ENCODE results near the gene RANBP3. TPM values are rescaled to one million over a fixed set of nuclear protein-coding genes. Genes with fewer than 3 reads are reported as not detected.
A peak's percentile ranks its signal among the peaks of the same experiment; 100 is the strongest.

The RANBP3 gene
- polyA plus RNA-seq, 1 of the 3 experiments (the other 2 are of a cell fraction) = 84.0 TPM

DNA sequence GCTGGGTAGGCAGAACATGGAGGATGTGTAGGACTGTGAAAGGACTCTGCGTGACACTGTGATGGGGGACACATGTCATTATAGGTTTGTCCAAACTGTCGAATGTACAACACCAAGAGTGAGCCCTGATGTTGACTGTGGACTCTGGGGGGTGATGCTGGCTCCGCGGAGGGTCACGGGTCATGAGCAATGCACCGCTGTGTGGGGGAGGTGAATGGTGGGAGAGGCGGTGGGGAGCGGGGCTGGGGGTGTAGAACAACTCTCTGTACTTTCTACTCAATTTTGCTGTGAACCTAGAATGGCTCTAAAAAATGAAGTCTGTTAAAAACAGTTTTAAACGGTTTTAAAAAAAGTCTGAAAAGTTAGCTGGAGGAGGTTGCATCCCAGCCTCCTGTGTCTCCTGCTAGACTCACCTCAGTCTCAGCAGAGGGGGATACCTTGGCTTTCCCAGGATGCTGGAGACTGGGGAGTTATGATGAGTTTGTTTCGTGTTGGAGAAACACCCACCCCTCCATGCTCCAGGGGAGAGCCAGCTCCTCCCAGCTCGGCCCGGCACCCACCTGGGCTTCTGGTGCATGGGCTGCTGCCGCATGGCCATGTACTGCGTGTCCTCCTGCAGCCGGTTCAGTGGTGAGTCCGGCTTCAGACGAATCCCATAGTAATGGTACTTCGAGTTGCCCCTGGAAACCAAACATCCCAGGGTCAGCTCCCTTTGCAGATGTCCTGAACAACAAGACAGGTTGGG lies 34.7 kb upstream of the RANBP3 start:
- H3K27ac ChIP-seq (ENCODE audit: low read depth in 2 of 2, low read length in 1 of 2) = no peak overlapping the region
- CTCF ChIA-PET = interaction anchor here (1.0 to 10.9 kb wide), 7 partner anchors 10 to 208 kb away, joined by 3 to 102 read pairs (median 8); partner anchors contain the start of gene NRTN
- 95% methylated on average over 15 of the region's 18 CpGs for WGBS (ENCODE audit: low lambda C conversion rate)
- no peak overlapping the region for H3K9ac ChIP-seq
- peak; percentile 8 for DNase-seq
- no peaks in the 10 kb centered on the region for H3K9me2 ChIP-seq
- no peaks in the 10 kb centered on the region for H3K27me3 ChIP-seq (ENCODE audit: insufficient read depth)
- H3K9me3 ChIP-seq = no peaks in the 10 kb centered on the region
- no peak overlapping the region for H2AFZ ChIP-seq (ENCODE audit: low read depth)
- no peak for TF ChIP-seq ELF1 (IDR thresholded peaks at IDR 0.05)
- no peak for TF ChIP-seq SMC3 (IDR thresholded peaks at IDR 0.05; ENCODE audit: low read depth, low read length)
- no peak for TF ChIP-seq NRF1 (IDR thresholded peaks at IDR 0.05; ENCODE audit: low read depth, low read length)
- H3K4me2 ChIP-seq = no peak overlapping the region
- no peaks in the 10 kb centered on the region for H3K79me2 ChIP-seq (ENCODE audit: insufficient read depth)
- H4K20me1 ChIP-seq (ENCODE audit: insufficient read depth) = no peaks in the 10 kb centered on the region
- peaks cover 0 to 8% of the 10 kb centered on the region in 2 experiments; a peak in 1 of 4 replicates for H3K4me1 ChIP-seq (ENCODE audit: control insufficient read depth in 1 of 2, insufficient read depth in 2 of 2, low read depth in 1 of 2, low read length in 1 of 2)
- H3K4me3 ChIP-seq (ENCODE audit: low read depth in 2 of 2, low read length in 1 of 2) = no peak overlapping the region
- no peaks in the 10 kb centered on the region for H3F3A ChIP-seq (replicated peaks; ENCODE audit: insufficient read depth)
- POLR2A ChIA-PET = no interaction called here
- H3K36me3 ChIP-seq (replicated peaks in 1 of 2; ENCODE audit: control insufficient read depth in 1 of 2, insufficient read depth in 2 of 2, low read length in 1 of 2) = no peaks in the 10 kb centered on the region

GRCh38 chr19:6011794-6012193 lies 33.9 kb upstream of the RANBP3 start:
- CTCF ChIA-PET = interaction anchor here (1.1 to 10.9 kb wide), 3 partner anchors 10 to 44 kb away, joined by 3 to 102 read pairs (median 17); no protein-coding TSS in a partner anchor
- POLR2A ChIA-PET = interaction anchor here (1.2 kb wide), 1 partner anchor 18 kb away, joined by 4 read pairs; no protein-coding TSS in a partner anchor
- no peak overlapping the region for H2AFZ ChIP-seq (ENCODE audit: low read depth)
- H3K4me3 ChIP-seq (ENCODE audit: low read depth in 2 of 2, low read length in 1 of 2) = no peak overlapping the region
- peaks cover 0 to 8% of the 10 kb centered on the region in 2 experiments; a peak in 1 of 4 replicates for H3K4me1 ChIP-seq (ENCODE audit: control insufficient read depth in 1 of 2, insufficient read depth in 2 of 2, low read depth in 1 of 2, low read length in 1 of 2)
- H3K9ac ChIP-seq = no peak overlapping the region
- no peak overlapping the region for H3K4me2 ChIP-seq
- H4K20me1 ChIP-seq (ENCODE audit: insufficient read depth) = no peaks in the 10 kb centered on the region
- no peaks in the 10 kb centered on the region for H3K9me3 ChIP-seq
- H3K27ac ChIP-seq (ENCODE audit: low read depth in 2 of 2, low read length in 1 of 2) = peak overlapping the region in 1 of 2 experiments; percentile 2; a peak in 1 of 4 replicates
- H3K27me3 ChIP-seq (ENCODE audit: insufficient read depth) = no peaks in the 10 kb centered on the region
- no peaks in the 10 kb centered on the region for H3K36me3 ChIP-seq (replicated peaks in 1 of 2; ENCODE audit: control insufficient read depth in 1 of 2, insufficient read depth in 2 of 2, low read length in 1 of 2)
- H3K9me2 ChIP-seq = no peaks in the 10 kb centered on the region
- no peaks in the 10 kb centered on the region for H3F3A ChIP-seq (replicated peaks; ENCODE audit: insufficient read depth)
- no peaks in the 10 kb centered on the region for H3K79me2 ChIP-seq (ENCODE audit: insufficient read depth)
- DNase-seq = no peak
- TF ChIP-seq RAD21 (IDR thresholded peaks at IDR 0.05; ENCODE audit: low read length) (no peak), GABPA (IDR thresholded peaks at IDR 0.05; ENCODE audit: low read depth) (no peak), POLR2AphosphoS5 (IDR thresholded peaks at IDR 0.05; ENCODE audit: low read depth, low read length) (no peak), ZBTB33 (IDR thresholded peaks at IDR 0.05; ENCODE audit: borderline replicate concordance, low read depth) (no peak), GATA2 (CRISPR knock-in tag; IDR thresholded peaks at IDR 0.05) (no peak), EP300 (IDR thresholded peaks at IDR 0.05; ENCODE audit: borderline replicate concordance in 1 of 2, low read depth in 1 of 2, low read length in 1 of 2) (no peak), PBX3 (IDR thresholded peaks at IDR 0.05) (no peak), FOSL2 (IDR thresholded peaks at IDR 0.05; ENCODE audit: borderline replicate concordance, low read depth) (no peak)
- TF ChIP-seq, protein P1, sequence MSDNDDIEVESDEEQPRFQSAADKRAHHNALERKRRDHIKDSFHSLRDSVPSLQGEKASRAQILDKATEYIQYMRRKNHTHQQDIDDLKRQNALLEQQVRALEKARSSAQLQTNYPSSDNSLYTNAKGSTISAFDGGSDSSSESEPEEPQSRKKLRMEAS (IDR thresholded peaks at IDR 0.05; ENCODE audit: low read depth) = no peak
- TF ChIP-seq, protein P2, sequence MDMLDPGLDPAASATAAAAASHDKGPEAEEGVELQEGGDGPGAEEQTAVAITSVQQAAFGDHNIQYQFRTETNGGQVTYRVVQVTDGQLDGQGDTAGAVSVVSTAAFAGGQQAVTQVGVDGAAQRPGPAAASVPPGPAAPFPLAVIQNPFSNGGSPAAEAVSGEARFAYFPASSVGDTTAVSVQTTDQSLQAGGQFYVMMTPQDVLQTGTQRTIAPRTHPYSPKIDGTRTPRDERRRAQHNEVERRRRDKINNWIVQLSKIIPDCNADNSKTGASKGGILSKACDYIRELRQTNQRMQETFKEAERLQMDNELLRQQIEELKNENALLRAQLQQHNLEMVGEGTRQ (IDR thresholded peaks at IDR 0.05; ENCODE audit: borderline replicate concordance, low read depth, low read length) = no peak
- WGBS (ENCODE audit: low lambda C conversion rate) = no CpG with 5 or more reads among the region's 1 CpG
